ENCODE measurements around the gene TMEM245.
A peak's percentile ranks its signal among the peaks of the same experiment; 100 is the strongest.
"Not testable (repeated sequence)": the region's sequence is repeated elsewhere in the genome, so short reads cannot be mapped to it uniquely, and the experiment has no call there.

The TMEM245 gene

DNA sequence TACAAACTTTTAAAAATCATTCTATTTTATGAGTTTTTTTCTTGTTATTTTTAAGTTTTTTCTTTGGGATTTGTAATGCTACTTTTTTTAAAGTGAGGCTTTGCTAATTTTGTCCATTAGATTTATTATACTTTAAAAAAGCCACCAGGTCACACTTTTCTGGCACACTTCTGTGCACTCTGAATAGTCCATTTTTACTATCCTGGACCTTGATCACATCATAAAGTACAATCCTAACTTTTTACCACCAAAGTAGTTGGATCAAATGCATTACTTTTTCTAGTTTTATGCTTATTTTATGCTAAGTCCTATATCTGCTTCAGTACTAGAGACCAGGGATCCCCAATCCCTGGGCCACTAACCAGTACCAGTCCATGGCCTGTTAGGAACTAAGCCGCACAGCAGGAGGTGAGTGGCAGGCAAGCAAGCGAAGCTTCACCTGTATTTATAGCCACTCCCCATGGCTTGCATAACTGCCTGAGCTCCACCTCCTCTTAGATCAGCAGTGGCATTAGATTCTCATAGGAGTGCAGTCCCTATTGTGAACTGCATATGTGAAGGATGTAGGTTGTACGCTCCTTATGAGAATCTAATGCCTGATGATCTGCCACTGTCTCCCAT is 31.3 kb upstream of the TMEM245 start:
- ATAC-seq (replicated peaks; ENCODE audit: extremely low read depth, poor library complexity, severe bottlenecking) = no peak
- H3K4me3 Mint-ChIP-seq = no peak overlapping the region
- H3K27ac Mint-ChIP-seq (ENCODE audit: low read depth) = no peak overlapping the region

DNA sequence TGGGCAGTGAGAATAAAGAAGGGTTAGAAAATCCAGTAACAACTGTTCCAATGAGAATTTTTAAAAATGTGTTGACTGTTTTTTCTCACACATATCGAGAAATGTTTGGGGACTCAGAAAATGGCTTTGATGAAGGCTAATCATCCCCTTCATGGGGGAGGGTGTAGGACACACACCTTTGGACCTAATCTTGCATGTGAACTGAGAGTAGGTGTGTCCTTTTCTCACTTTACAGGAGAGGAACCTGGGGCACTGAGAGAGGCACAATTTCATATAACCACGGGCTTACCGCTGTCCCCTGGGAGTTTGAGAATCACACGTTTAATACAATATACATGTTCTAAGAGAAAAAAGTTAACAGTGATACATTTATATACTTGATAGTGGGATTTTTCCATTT is 30.0 kb upstream of the TMEM245 start:
- peaks cover 10% of the 10 kb centered on the region for H3K9me3 Mint-ChIP-seq
- H3K4me1 Mint-ChIP-seq = no peaks in the 10 kb centered on the region
- DNase-seq (ENCODE audit: low spot score in 2 of 2) = no peak
- no peak for ATAC-seq (replicated peaks; ENCODE audit: extremely low read depth, poor library complexity, severe bottlenecking)
- H3K27me3 Mint-ChIP-seq = no peaks in the 10 kb centered on the region
- no peak overlapping the region for H3K27ac Mint-ChIP-seq (ENCODE audit: low read depth)
- H3K36me3 Mint-ChIP-seq (ENCODE audit: insufficient read depth) = no peaks in the 10 kb centered on the region
- H3K4me3 Mint-ChIP-seq = no peak overlapping the region

More for the DNA sequence above, 31.3 kb upstream of the TMEM245 start:
- no peaks in the 10 kb centered on the region for H3K4me1 Mint-ChIP-seq
- DNase-seq (ENCODE audit: low spot score in 2 of 2) = no peak
- peaks cover 2% of the 10 kb centered on the region for H3K27me3 Mint-ChIP-seq
- H3K36me3 Mint-ChIP-seq (ENCODE audit: insufficient read depth) = no peaks in the 10 kb centered on the region
- peaks cover 10% of the 10 kb centered on the region for H3K9me3 Mint-ChIP-seq

DNA sequence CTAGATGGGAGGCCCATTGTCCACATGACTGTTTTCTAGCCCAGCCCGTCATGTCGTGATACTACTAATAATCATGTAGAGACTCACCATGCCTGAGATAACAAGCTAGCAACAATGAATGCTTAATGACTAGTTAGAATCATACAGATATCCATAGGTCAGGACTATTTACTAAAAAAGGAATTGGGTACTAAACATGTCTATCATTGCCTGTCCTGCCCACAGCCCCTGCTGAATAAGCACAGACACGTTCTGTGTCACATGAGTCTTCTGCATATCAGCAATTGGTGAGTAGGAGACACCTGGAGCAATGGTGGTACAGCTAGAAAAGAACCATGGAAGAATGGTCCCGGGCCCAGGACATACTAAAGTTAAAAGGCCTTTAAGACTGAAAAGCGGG is 29.3 kb upstream of the TMEM245 start:
- DNase-seq (ENCODE audit: low spot score in 2 of 2) (no peak), ATAC-seq (replicated peaks; ENCODE audit: extremely low read depth, poor library complexity, severe bottlenecking) (no peak)
- peaks cover under 1% of the 10 kb centered on the region for H3K4me1 Mint-ChIP-seq
- peaks cover 6% of the 10 kb centered on the region for H3K9me3 Mint-ChIP-seq
- no peak overlapping the region for H3K27ac Mint-ChIP-seq (ENCODE audit: low read depth)
- no peaks in the 10 kb centered on the region for H3K27me3 Mint-ChIP-seq
- no peak overlapping the region for H3K4me3 Mint-ChIP-seq
- peaks cover under 1% of the 10 kb centered on the region for H3K36me3 Mint-ChIP-seq (ENCODE audit: insufficient read depth)

DNA sequence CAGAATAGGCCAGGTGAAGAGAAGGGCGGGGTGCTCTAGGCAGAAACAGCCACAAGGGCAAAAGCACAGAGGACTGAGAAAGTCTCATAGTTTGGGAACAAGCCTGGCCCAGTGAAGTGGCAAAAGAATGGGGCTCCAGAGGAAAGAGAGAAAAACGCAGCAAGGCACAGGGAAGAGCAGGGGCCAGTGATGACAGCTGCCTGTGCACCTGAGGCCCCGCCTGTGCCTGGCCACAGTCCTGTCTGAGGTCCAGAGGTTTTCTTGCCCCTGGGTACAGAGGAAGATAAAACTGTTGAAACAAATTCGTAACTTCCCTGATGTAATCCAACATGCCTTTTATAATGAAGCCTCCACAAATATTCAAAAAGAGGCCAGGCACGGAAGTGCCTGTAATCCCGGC is 25.3 kb upstream of the TMEM245 start:
- peaks cover 5% of the 10 kb centered on the region for H3K4me1 Mint-ChIP-seq
- peaks cover 3% of the 10 kb centered on the region for H3K36me3 Mint-ChIP-seq (ENCODE audit: insufficient read depth)
- no peaks in the 10 kb centered on the region for H3K27me3 Mint-ChIP-seq
- DNase-seq (ENCODE audit: low spot score in 2 of 2) (no peak), ATAC-seq (replicated peaks; ENCODE audit: extremely low read depth, poor library complexity, severe bottlenecking) (no peak)
- no peak overlapping the region for H3K4me3 Mint-ChIP-seq
- H3K27ac Mint-ChIP-seq (ENCODE audit: low read depth) = no peak overlapping the region
- no peaks in the 10 kb centered on the region for H3K9me3 Mint-ChIP-seq

DNA sequence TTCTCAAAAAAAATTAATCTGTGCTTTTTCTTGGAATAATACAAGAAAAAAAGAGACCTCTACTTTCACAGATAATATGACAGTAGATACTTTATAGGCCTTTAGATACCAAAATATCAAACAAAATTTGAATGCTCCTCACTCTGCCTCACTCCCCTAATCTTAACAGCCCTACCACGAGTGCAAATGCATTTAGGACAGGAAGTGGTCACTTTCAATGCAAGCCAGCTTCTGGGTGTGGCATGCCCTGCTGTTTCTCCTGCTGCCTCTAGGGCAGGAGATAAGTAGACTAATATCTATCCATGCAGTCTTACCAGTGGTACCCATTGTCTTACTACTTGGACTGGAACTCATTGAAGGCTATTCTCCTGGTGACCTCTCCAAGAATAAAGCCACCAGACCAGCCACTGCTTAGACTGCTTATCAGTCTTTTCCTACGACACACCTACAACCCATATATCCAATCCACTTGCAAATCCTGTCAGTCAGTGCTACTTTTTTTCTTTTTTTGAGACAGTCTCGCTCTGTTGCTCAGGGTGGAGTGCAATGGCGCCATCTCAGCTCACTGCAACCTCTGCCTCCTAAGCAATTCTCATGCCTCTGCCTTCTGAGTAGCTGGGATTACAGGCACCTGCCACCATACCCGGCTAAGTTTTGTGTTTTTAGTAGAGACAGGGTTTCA is 24.3 kb upstream of the TMEM245 start:
- no peak for ATAC-seq (replicated peaks; ENCODE audit: extremely low read depth, poor library complexity, severe bottlenecking)
- Mint-ChIP-seq H3K36me3 (ENCODE audit: insufficient read depth) (peaks cover 3% of the 10 kb centered on the region), H3K27ac (ENCODE audit: low read depth) (no peak overlapping the region), H3K4me1 (peaks cover 5% of the 10 kb centered on the region), H3K9me3 (no peaks in the 10 kb centered on the region), H3K4me3 (no peak overlapping the region), H3K27me3 (no peaks in the 10 kb centered on the region)
- no peak for DNase-seq (ENCODE audit: low spot score in 2 of 2)

DNA sequence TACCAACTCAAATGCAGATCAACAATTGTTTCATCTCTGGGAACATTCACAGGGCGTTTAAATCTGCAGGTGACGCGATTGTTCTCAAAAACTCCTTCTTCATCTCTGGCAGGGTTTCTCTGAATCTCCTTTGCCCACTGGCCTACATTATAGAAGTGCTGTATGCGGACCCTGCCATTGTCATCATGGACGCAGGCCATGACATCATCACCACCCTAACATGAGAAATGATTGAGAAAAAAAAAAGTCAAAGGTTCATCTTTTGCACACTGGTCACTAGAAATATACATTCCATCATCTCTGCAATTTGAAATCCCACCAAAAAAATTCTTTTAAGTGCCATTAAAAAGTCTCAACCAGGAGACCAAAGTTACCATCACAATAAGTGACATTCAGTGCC is 21.6 kb upstream of the TMEM245 start:
- peaks cover 8% of the 10 kb centered on the region for H3K27me3 Mint-ChIP-seq
- ATAC-seq (replicated peaks; ENCODE audit: extremely low read depth, poor library complexity, severe bottlenecking) (no peak), DNase-seq (ENCODE audit: low spot score in 2 of 2) (no peak)
- no peak overlapping the region for H3K4me3 Mint-ChIP-seq
- peak overlapping the region; percentile 49 for H3K27ac Mint-ChIP-seq (ENCODE audit: low read depth)
- peaks cover 3% of the 10 kb centered on the region for H3K36me3 Mint-ChIP-seq (ENCODE audit: insufficient read depth)
- no peaks in the 10 kb centered on the region for H3K9me3 Mint-ChIP-seq
- H3K4me1 Mint-ChIP-seq = peaks cover 5% of the 10 kb centered on the region

DNA sequence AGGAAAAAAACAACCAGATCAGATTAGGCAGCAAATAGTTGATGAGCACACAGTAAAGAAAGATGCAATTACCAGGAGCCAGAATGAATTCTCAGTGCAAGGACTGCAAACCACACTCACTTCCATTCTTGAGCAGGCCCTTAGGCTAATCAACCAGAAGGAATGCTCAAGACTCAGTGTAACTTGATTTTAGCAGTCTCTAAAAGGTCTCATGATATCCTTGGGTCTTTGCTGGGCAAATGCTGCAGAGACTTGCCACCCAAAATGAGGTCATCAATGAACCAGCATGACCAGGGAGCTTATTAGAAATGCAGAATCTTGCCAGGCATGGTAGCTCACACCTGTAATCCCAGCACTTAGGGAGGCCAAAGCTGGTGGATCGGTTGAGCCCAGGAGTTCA is 20.1 kb upstream of the TMEM245 start:
- no peak overlapping the region for H3K27ac Mint-ChIP-seq (ENCODE audit: low read depth)
- H3K36me3 Mint-ChIP-seq (ENCODE audit: insufficient read depth) = peaks cover 3% of the 10 kb centered on the region
- ATAC-seq (replicated peaks; ENCODE audit: extremely low read depth, poor library complexity, severe bottlenecking) (no peak), DNase-seq (ENCODE audit: low spot score in 2 of 2) (no peak)
- H3K9me3 Mint-ChIP-seq = no peaks in the 10 kb centered on the region
- peaks cover 5% of the 10 kb centered on the region for H3K4me1 Mint-ChIP-seq
- H3K27me3 Mint-ChIP-seq = peaks cover 9% of the 10 kb centered on the region
- H3K4me3 Mint-ChIP-seq = no peak overlapping the region

DNA sequence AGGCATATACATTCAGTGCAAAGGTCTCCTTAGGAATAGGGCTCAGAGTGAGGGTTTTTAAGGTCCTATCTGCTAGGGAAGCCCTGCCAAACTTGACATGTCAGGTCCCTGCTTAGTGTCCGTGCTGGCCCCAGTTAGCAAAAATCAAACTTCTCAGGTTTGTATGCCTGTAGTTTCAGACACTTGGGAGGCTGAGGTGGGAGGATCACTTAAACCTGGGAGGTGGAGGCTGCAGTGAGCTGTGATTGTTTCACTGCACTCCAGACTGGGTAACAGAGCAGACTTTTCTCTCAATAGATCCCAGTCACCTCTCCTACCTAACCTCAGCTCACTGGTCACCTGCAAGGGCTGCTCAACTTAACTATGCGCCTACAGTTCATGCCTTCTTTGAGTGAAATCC is 18.7 kb upstream of the TMEM245 start:
- DNase-seq (ENCODE audit: low spot score in 2 of 2) (no peak), ATAC-seq (replicated peaks; ENCODE audit: extremely low read depth, poor library complexity, severe bottlenecking) (no peak)
- no peak overlapping the region for H3K4me3 Mint-ChIP-seq
- peaks cover 9% of the 10 kb centered on the region for H3K27me3 Mint-ChIP-seq
- no peaks in the 10 kb centered on the region for H3K4me1 Mint-ChIP-seq
- no peaks in the 10 kb centered on the region for H3K36me3 Mint-ChIP-seq (ENCODE audit: insufficient read depth)
- H3K27ac Mint-ChIP-seq (ENCODE audit: low read depth) = no peak overlapping the region
- no peaks in the 10 kb centered on the region for H3K9me3 Mint-ChIP-seq

DNA sequence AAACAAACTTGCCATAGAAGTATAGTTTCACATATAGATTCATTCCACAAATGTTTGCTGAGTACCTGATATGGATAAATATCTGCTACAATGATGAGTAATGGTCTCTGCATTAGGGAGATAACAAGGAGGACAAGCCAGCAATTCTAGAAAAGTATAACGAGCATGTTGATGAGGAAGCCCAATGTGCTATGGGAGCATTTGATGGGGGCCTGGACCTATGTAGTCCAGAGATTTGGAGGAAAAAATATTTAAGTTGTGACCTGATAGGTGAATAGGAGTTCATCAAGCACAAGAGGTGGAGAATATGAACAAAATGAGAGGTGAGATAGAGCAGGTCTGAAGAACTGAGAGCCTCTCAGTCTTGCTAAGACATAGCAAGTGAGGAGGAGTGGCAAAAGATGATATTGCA is 14.4 kb upstream of the TMEM245 start:
- Mint-ChIP-seq H3K4me1 (no peaks in the 10 kb centered on the region), H3K27me3 (peaks cover 9% of the 10 kb centered on the region), H3K4me3 (no peak overlapping the region), H3K27ac (ENCODE audit: low read depth) (no peak overlapping the region), H3K36me3 (ENCODE audit: insufficient read depth) (no peaks in the 10 kb centered on the region), H3K9me3 (no peaks in the 10 kb centered on the region)
- ATAC-seq (replicated peaks; ENCODE audit: extremely low read depth, poor library complexity, severe bottlenecking) (no peak), DNase-seq (ENCODE audit: low spot score in 2 of 2) (no peak)

DNA sequence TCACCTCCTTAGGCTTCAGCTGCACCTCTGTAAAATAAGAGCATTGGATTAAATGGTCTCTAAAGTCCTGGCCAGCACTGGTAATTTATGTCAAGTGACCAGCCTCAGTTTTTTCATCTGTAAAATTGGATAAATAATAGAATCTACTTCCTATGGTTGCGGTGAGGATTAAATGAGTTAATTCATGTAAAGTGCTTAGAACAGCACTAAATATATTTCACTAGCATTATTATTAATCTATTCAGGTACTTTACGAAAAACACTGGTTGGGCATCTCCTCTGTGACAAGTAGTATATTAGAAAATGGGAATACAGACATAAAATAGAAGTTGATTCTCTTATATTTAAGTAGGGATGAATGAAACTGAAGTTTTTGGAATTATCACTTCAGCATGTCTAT is 13.8 kb upstream of the TMEM245 start:
- Mint-ChIP-seq H3K36me3 (ENCODE audit: insufficient read depth) (no peaks in the 10 kb centered on the region), H3K27ac (ENCODE audit: low read depth) (no peak overlapping the region), H3K27me3 (peaks cover 9% of the 10 kb centered on the region), H3K9me3 (no peaks in the 10 kb centered on the region), H3K4me3 (no peak overlapping the region), H3K4me1 (no peaks in the 10 kb centered on the region)
- ATAC-seq (replicated peaks; ENCODE audit: extremely low read depth, poor library complexity, severe bottlenecking) = no peak
- DNase-seq (ENCODE audit: low spot score in 2 of 2) = no peak

DNA sequence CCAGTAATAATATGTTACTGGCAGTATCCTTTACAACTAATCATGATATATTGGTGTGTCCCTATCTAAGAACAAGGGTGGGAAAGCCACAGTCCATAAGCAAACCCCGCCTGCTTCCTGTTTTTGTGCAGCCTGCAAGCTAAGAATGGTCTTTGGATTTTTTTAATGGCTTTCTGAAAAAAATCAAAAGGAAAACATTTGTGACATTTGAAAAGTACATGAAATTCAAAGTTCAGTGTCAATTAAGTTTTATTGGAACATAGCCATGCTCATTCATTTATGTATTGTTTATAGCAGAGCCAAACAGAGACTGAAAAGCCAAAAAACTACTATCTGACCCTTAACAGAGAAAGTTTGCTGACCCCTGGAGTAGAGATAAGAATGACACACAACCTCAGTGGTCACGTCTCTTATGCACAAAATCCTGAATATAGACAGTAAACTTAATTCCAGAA is 12.8 kb upstream of the TMEM245 start:
- Mint-ChIP-seq H3K4me3 (no peak overlapping the region), H3K27ac (ENCODE audit: low read depth) (no peak overlapping the region), H3K9me3 (no peaks in the 10 kb centered on the region), H3K36me3 (ENCODE audit: insufficient read depth) (no peaks in the 10 kb centered on the region), H3K4me1 (no peaks in the 10 kb centered on the region), H3K27me3 (peaks cover 9% of the 10 kb centered on the region)
- DNase-seq (ENCODE audit: low spot score in 2 of 2) (no peak), ATAC-seq (replicated peaks; ENCODE audit: extremely low read depth, poor library complexity, severe bottlenecking) (no peak)

DNA sequence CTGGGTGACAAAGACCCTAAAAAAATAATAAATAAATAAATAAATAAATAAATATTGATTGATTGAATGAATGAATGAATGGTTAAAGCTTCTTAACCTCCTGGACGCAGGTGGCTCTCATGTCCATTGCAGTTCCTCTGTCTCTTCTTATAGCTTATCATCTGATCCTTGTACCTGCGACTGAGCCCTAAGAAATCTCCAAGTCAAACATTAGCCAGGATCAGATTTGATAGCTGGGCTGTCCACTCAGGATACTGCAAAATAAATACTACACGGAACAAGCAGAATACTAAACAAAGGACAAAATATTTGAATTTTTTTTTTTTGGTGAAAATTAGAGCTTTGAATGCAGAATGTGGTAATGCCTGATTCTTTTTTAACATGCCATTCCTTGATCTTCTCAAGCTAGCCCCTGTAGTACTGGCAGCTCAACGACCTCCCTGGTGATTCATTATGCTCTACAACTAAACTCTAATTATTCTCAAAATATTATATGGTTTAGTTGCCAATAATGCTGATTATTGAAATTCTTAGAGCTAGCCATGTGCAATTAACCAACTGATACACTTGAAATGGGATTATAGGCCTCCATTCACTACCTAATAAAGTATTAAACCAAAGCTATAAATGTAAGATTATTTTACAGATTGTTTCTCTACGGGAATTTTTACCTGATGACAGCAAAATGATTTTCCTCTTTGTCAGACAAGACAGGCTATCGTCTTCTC is 9.9 kb upstream of the TMEM245 start:
- ATAC-seq (replicated peaks; ENCODE audit: extremely low read depth, poor library complexity, severe bottlenecking) (no peak), DNase-seq (ENCODE audit: low spot score in 2 of 2) (no peak)
- Mint-ChIP-seq H3K4me1 (no peaks in the 10 kb centered on the region), H3K4me3 (no peak overlapping the region), H3K27ac (ENCODE audit: low read depth) (no peak overlapping the region), H3K27me3 (no peaks in the 10 kb centered on the region), H3K9me3 (no peaks in the 10 kb centered on the region), H3K36me3 (ENCODE audit: insufficient read depth) (no peaks in the 10 kb centered on the region)

DNA sequence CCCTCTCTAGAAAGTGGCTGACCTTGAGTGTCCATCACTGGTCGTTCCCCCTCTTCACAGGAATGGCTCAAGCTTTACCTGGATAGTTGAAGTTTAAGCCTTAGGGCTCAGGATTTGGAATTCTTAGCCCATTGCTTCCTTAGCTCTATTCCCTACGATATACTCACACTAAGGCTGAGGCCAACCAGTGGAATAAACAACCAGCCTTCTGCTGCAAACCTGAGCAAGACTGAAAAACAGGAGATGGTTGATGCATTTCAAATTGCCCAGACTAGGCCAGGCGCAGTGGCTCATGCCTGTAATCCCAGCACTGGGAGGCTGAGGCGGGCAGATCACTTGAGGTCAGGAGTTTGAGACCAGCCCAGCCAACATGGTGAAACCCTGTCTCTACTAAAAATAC is 6.9 kb upstream of the TMEM245 start:
- not testable (repeated sequence) for H3K27me3 Mint-ChIP-seq; H3K4me3 Mint-ChIP-seq; H3K36me3 Mint-ChIP-seq (ENCODE audit: insufficient read depth); ATAC-seq (replicated peaks; ENCODE audit: extremely low read depth, poor library complexity, severe bottlenecking); H3K27ac Mint-ChIP-seq (ENCODE audit: low read depth); H3K9me3 Mint-ChIP-seq; H3K4me1 Mint-ChIP-seq; DNase-seq (ENCODE audit: low spot score in 2 of 2)

Measured in central memory CD8-positive, alpha-beta T cell (primary cell).